Measurements from ENCODE around the gene VASN. TPM values are rescaled to one million over a fixed set of nuclear protein-coding genes. Genes with fewer than 3 reads are reported as not detected.

Gene VASN
- total and polyA plus RNA-seq, 9 of the 15 experiments (the other 6 are each of a cell fraction or from before 2014, with no cell fraction given) = 0.01 to 2.5 (median 0.41) TPM; not detected in 1

- no peak overlapping the region for H3K9ac ChIP-seq (ENCODE audit: insufficient read depth in 1 of 2, low read depth in 2 of 2, low read length in 2 of 2)
- H3K4me1 ChIP-seq (replicated peaks in 1 of 2; ENCODE audit: control insufficient read depth in 2 of 2, insufficient read depth in 2 of 2, low read length in 2 of 2) = peaks cover 1 to 61% of the 10 kb centered on the region in 2 experiments; a peak in 3 of 5 replicates
- FAIRE-seq = no peak
- DNase-seq (ENCODE audit: extremely low read depth in 1 of 4, low spot score in 3 of 4) = no peak
- in situ Hi-C loops (cut with MboI) = loop anchor here (5.0 kb wide), 1 partner anchor 38 kb away; no protein-coding TSS in a partner anchor
- peaks cover 48% of the 10 kb centered on the region; the same call in 2 of the 3 replicates for H3K36me3 ChIP-seq (ENCODE audit: control insufficient read depth, insufficient read depth, low read length)
- no peak for TF ChIP-seq FOXA3 (CRISPR knock-in tag; conservative IDR thresholded peaks at IDR 0.05 in 1 of 2, IDR thresholded peaks at IDR 0.05 in 1 of 2)
- TF ChIP-seq GATA2 (CRISPR knock-in tag; IDR thresholded peaks at IDR 0.05) = no peak
- TF ChIP-seq ZNF778 (CRISPR knock-in tag; IDR thresholded peaks at IDR 0.05) = no peak
- no peak for TF ChIP-seq HMGXB4 (CRISPR knock-in tag; IDR thresholded peaks at IDR 0.05)
- H3K9me3 ChIP-seq (replicated peaks; ENCODE audit: control insufficient read depth, insufficient read depth, low read depth, low read length) = no peaks in the 10 kb centered on the region
- H3K79me2 ChIP-seq (ENCODE audit: control insufficient read depth, insufficient read depth, low read length) = no peaks in the 10 kb centered on the region
- ChIA-PET CTCF (ENCODE audit: low intra/inter-chr PET ratio) (interaction anchor here (0.6 kb wide), 1 partner anchor 79 kb away, joined by 5 read pairs; no protein-coding TSS in a partner anchor), POLR2A (interaction anchor here (0.6 kb wide), 1 partner anchor 105 kb away, joined by 3 read pairs; no protein-coding TSS in a partner anchor)
- 90% methylated on average over 27 of the region's 37 CpGs for WGBS (ENCODE audit: insufficient coverage, low coverage, missing lambda C conversion rate)
- no peaks in the 10 kb centered on the region for H3K9me1 ChIP-seq (ENCODE audit: control insufficient read depth, insufficient read depth, low read length)
- 0 out of 2 replicates have a peak, but pooled peaks cover 2% of the 10 kb centered on the region for H4K20me1 ChIP-seq (replicated peaks; ENCODE audit: control insufficient read depth, insufficient read depth, low read length)
- no peaks in the 10 kb centered on the region for H3K27me3 ChIP-seq (ENCODE audit: control insufficient read depth in 2 of 2, insufficient read depth in 2 of 2, low read length in 2 of 2)
- H3K4me2 ChIP-seq (ENCODE audit: insufficient read depth, low read length) = no peak overlapping the region
- ATAC-seq = no peak
- no peak overlapping the region for H3K4me3 ChIP-seq
- no TSS peak for BruUV-seq (replicated peaks)
- no peak overlapping the region for H2AFZ ChIP-seq (ENCODE audit: low read depth, low read length)
- intact Hi-C loops (cut with micrococcal nuclease) = no loop called here
- H3K27ac ChIP-seq (ENCODE audit: extremely low read depth, low read depth, low read length) = no peak overlapping the region
These were observed 7.2 kb upstream of the VASN start for GRCh38 chr16:4364196-4365013.

All from K562 (cell line).